Activated CD8-positive, alpha-beta T cell treated with anti-CD3 and anti-CD28 coated beads for 36 hours (primary cell): ENCODE results near the gene TCEAL7. TPM values are rescaled to one million over a fixed set of nuclear protein-coding genes. Genes with fewer than 3 reads are reported as not detected.

ENCODE experiments used
- ATAC-seq: fragments of 200-7000 bp; cut with Tn5 transposase; one replicate; pipeline ENCODE4 v1.10.0; 2021; ENCODE audit warnings: mild to moderate bottlenecking, moderate library complexity
- CTCF ChIA-PET: fragments of 350-600 bp; sonication (Branson Sonifier 250); formaldehyde crosslinking; loops from one replicate; lab custom pipeline; 2021; ENCODE audit warnings: antibody characterized with exemption; lab: Charles Lee
- POLR2A ChIA-PET: fragments of 350-600 bp; sonication (Branson Sonifier 250); formaldehyde crosslinking; loops from one replicate; lab custom pipeline; 2021; ENCODE audit warnings: antibody characterized with exemption; lab: Charles Lee
- DNase-seq: peaks from one replicate; pipeline ENCODE4 v3.0.0-alpha.2; 2020
- H3K27ac Mint-ChIP-seq: one replicate; pipeline ENCODE4 v1.8.0; 2021; ENCODE audit warnings: mild to moderate bottlenecking, mixed read lengths
- H3K27me3 Mint-ChIP-seq: one replicate; pipeline ENCODE4 v1.8.0; 2021; ENCODE audit warnings: mixed read lengths
- H3K36me3 Mint-ChIP-seq: one replicate; pipeline ENCODE4 v1.8.0; 2021; ENCODE audit warnings: low read depth, mixed read lengths
- H3K4me1 Mint-ChIP-seq: one replicate; pipeline ENCODE4 v1.8.0; 2021; ENCODE audit warnings: low read depth, mixed read lengths
- H3K4me3 Mint-ChIP-seq: one replicate; pipeline ENCODE4 v1.8.0; 2021; ENCODE audit warnings: mild to moderate bottlenecking, moderate library complexity, mixed read lengths
- H3K9me3 Mint-ChIP-seq: one replicate; pipeline ENCODE4 v1.8.0; 2021; ENCODE audit warnings: mixed read lengths
- intact Hi-C: fragments of 100-400 bp; cut with micrococcal nuclease; formaldehyde crosslinking; loops from one replicate; pipeline ENCODE4 v1.10.0; 2022
- total RNA-seq, 2 experiments: library from RNA; stranded (reverse); gene quantifications; one replicate each; pipeline ENCODE4 v1.2.3, GENCODE V29; 2021
- TF ChIP-seq, protein P1 (sequence below): fragments of 200-600 bp; IDR thresholded peaks from one replicate; pipeline ENCODE4 v1.8.0; 2022; ENCODE audit warnings: antibody characterized with exemption, mild to moderate bottlenecking

TCEAL7 gene
- total RNA-seq, 2 experiments from 2014 or later, result not detected

GRCh38 chrX:103343105-103343504, 13.1 kb downstream of the TCEAL7 start:
- TF ChIP-seq, protein P1, sequence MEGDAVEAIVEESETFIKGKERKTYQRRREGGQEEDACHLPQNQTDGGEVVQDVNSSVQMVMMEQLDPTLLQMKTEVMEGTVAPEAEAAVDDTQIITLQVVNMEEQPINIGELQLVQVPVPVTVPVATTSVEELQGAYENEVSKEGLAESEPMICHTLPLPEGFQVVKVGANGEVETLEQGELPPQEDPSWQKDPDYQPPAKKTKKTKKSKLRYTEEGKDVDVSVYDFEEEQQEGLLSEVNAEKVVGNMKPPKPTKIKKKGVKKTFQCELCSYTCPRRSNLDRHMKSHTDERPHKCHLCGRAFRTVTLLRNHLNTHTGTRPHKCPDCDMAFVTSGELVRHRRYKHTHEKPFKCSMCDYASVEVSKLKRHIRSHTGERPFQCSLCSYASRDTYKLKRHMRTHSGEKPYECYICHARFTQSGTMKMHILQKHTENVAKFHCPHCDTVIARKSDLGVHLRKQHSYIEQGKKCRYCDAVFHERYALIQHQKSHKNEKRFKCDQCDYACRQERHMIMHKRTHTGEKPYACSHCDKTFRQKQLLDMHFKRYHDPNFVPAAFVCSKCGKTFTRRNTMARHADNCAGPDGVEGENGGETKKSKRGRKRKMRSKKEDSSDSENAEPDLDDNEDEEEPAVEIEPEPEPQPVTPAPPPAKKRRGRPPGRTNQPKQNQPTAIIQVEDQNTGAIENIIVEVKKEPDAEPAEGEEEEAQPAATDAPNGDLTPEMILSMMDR, result peak; percentile 59
- H3K27me3 Mint-ChIP-seq, result peaks cover 2% of the 10 kb centered on the region
- CTCF ChIA-PET, result interaction anchor here (0.7 to 2.4 kb wide), 6 partner anchors 14 to 122 kb away, joined by 3 to 12 read pairs (median 3); partner anchors contain the start of gene TCEAL7
- H3K36me3 Mint-ChIP-seq, result no peaks in the 10 kb centered on the region
- H3K9me3 Mint-ChIP-seq, result no peaks in the 10 kb centered on the region
- no peak overlapping the region for H3K27ac Mint-ChIP-seq
- POLR2A ChIA-PET, result no interaction called here
- DNase-seq (peak; percentile 71), ATAC-seq (peak; percentile 66)
- intact Hi-C loops, result loop anchor here (5.0 kb wide), 1 partner anchor 119 kb away; no protein-coding TSS in a partner anchor
- H3K4me3 Mint-ChIP-seq, result no peak overlapping the region
- H3K4me1 Mint-ChIP-seq, result peaks cover 2% of the 10 kb centered on the region

DNA sequence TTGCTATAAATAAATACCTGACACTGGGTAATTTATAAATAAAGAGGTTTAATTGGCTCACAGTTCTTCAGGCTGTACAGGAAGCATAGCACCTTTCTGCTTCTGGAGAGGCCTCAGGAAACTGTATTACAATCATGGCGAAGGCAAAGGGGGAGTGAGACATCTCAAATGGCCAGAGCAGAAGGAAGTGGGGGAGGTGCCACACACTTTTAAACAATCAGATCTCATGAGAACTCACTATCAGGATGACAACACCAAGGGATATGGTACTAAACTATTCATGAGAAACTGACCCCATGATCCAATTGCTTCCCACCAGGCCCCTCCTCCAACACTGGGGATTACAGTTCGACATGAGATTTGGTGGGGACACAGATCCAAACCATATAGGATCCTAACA, 14.6 kb downstream of the TCEAL7 start:
- Mint-ChIP-seq H3K4me1 (peaks cover 2% of the 10 kb centered on the region), H3K36me3 (no peaks in the 10 kb centered on the region), H3K4me3 (no peak overlapping the region), H3K27ac (no peak overlapping the region), H3K27me3 (peaks cover 2% of the 10 kb centered on the region), H3K9me3 (no peaks in the 10 kb centered on the region)
- DNase-seq (no peak), ATAC-seq (no peak)
- TF ChIP-seq, protein P1, result no peak
- intact Hi-C loops, result loop anchor here (5.0 kb wide), 1 partner anchor 118 kb away; no protein-coding TSS in a partner anchor
- ChIA-PET POLR2A (no interaction called here), CTCF (no interaction called here)

DNA sequence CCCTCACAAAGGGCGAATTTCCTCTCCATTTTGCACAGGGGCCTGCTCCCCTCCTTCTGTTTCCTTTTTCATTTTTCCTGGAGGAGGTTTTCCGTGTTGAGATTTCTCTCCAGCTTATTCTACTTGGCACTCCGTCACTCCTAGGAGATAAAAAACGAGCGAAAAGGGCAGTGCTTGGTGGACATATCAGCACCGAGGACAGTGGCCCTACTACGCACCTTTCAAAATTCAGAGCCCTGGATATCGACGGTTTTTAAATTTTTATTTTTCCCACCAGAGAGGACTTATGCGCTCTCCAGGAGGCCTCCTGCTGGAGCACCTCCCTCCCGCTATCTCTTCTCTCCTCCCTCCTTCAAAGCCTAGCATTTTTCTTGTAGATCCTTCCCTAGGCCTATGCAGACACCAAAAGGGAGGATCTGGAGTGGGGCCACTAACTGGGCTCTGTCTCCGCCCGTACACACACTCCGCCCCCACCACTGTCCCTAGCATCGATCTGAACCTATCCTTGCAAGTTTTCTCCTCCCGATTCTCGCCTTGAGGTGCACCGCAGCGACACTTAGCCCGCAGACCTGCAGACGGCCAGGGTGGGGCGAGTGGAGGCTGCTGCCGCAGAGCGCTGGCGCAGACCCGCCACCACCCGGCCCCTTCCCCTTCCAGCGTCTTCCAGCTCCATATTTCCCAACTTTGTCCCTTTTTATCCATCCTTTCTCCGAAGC, 17.8 kb downstream of the TCEAL7 start:
- TF ChIP-seq, protein P1, result no peak
- H3K36me3 Mint-ChIP-seq, result no peaks in the 10 kb centered on the region
- no peak overlapping the region for H3K4me3 Mint-ChIP-seq
- DNase-seq (no peak), ATAC-seq (no peak)
- no peak overlapping the region for H3K27ac Mint-ChIP-seq
- intact Hi-C loops, result no loop called here
- peaks cover 2% of the 10 kb centered on the region for H3K27me3 Mint-ChIP-seq
- H3K4me1 Mint-ChIP-seq, result peaks cover 2% of the 10 kb centered on the region
- ChIA-PET CTCF (no interaction called here), POLR2A (no interaction called here)
- no peaks in the 10 kb centered on the region for H3K9me3 Mint-ChIP-seq

DNA sequence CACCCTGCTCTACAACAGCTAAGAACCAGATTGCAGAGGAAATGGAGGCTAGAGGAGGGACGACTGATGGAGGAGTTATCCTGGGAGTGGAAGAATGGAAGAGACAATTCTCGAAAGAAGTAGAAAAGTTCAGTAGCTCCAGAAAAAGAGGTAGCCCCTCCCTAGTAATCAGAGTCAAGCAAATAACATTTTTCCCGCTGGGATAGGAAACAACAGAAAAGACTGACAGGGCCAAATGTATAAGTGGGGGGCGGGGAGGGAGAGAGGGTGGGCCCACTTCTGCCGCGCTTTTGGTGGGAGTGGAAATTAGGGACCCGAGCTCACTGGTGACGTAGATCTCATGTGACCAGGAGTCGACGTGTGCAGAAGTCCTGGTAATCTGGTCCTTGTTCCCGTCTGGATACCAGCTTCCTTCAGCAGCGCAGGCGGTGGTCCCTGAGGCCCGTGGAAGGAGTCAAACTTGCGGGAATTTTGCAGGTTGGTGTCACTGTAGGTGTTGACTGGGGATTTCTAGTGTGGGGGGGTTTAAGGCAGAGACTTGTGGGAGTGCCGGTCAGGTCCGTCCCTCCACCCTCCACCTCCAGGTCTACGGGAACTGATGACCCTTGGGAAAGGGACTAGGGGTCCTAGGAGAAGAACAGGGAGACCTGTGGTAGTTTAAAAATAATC, 26.2 kb downstream of the TCEAL7 start, which contains the start of gene TCEAL9:
TCEAL9 (plus strand) TSS at position 377 of the 669 bp plus-strand sequence. CDS start 1,179 bp downstream, outside the sequence.
- TF ChIP-seq, protein P1, result no peak
- peak within 1 kb of the TSS; percentile 74 for H3K27ac Mint-ChIP-seq
- H3K4me3 Mint-ChIP-seq, result peak within 1 kb of the TSS; percentile 83
- H3K4me1 Mint-ChIP-seq, result peaks cover 2% of the 10 kb centered on the region
- H3K27me3 Mint-ChIP-seq, result no peaks in the 10 kb centered on the region
- H3K36me3 Mint-ChIP-seq, result peaks cover 3% of the 10 kb centered on the region
- DNase-seq (peak; percentile 12), ATAC-seq (no peak)
- POLR2A ChIA-PET, result no interaction called here
- CTCF ChIA-PET, result interaction anchor here (1.9 kb wide), 1 partner anchor 108 kb away, joined by 5 read pairs; no protein-coding TSS in a partner anchor
- intact Hi-C loops, result no loop called here
- no peaks in the 10 kb centered on the region for H3K9me3 Mint-ChIP-seq

- peak overlapping the region; percentile 52 for H3K27ac Mint-ChIP-seq
- no peak for ATAC-seq
- intact Hi-C loops, result no loop called here
Observed at GRCh38 chrX:103356858-103357257, 26.8 kb downstream of the TCEAL7 start.

More at GRCh38 chrX:103356858-103357257, 26.8 kb downstream of the TCEAL7 start:
- no peak for DNase-seq
- no peaks in the 10 kb centered on the region for H3K9me3 Mint-ChIP-seq
- no peaks in the 10 kb centered on the region for H3K27me3 Mint-ChIP-seq
- ChIA-PET POLR2A (no interaction called here), CTCF (interaction anchor here (1.9 kb wide), 1 partner anchor 107 kb away, joined by 5 read pairs; no protein-coding TSS in a partner anchor)
- H3K4me1 Mint-ChIP-seq, result peaks cover 2% of the 10 kb centered on the region
- TF ChIP-seq, protein P1, result no peak
- peaks cover 3% of the 10 kb centered on the region for H3K36me3 Mint-ChIP-seq
- H3K4me3 Mint-ChIP-seq, result peak overlapping the region; percentile 83
